ENCODE data around the gene SCAMP1.

SCAMP1 gene

GRCh38 chr5:78515670-78516069 is 155.3 kb downstream of the SCAMP1 start:
- DNase-seq, result no peak

GRCh38 chr5:78518365-78519197 is 158.2 kb downstream of the SCAMP1 start:
- no peak for DNase-seq

- DNase-seq, result no peak
Measured at GRCh38 chr5:78519198-78519941, 159.0 kb downstream of the SCAMP1 start.

GRCh38 chr5:78521455-78521854 is 161.0 kb downstream of the SCAMP1 start:
- DNase-seq, result no peak

- no peak for DNase-seq
Measured at GRCh38 chr5:78522476-78523260, 162.3 kb downstream of the SCAMP1 start.

- DNase-seq, result no peak
Measured at GRCh38 chr5:78523314-78524193, 163.1 kb downstream of the SCAMP1 start.

GRCh38 chr5:78526049-78526525 is 165.7 kb downstream of the SCAMP1 start:
- DNase-seq, result no peak

- no peak for DNase-seq
Measured at GRCh38 chr5:78527054-78527859, 166.8 kb downstream of the SCAMP1 start.

GRCh38 chr5:78527925-78528324 is 167.5 kb downstream of the SCAMP1 start:
- DNase-seq, result no peak

Measured in NCI-H1436 (cell line).